OCI-LY1 (cell line): ENCODE data around the gene ROBO1.

ENCODE experiments used
- CTCF ChIP-seq: fragments of 200-600 bp; sonication (generic), shearing (Covaris generic); IDR thresholded peaks from 2 replicates; pipeline ENCODE4 v1.5.1; 2017; ENCODE audit warnings: mild to moderate bottlenecking, antibody characterized with exemption, low read length, moderate library complexity, mixed read lengths
- EZH2 ChIP-seq: fragments of 200-600 bp; sonication (generic), shearing (Covaris generic); IDR thresholded peaks from 2 replicates; pipeline ENCODE4 v1.8.0; 2017; ENCODE audit warnings: borderline replicate concordance, mixed run types, mild to moderate bottlenecking, antibody characterized with exemption, low read length, moderate library complexity, mixed read lengths

GRCh38 chr3:79488407-79488806 is 279.4 kb downstream of the ROBO1 start:
- TF ChIP-seq CTCF (no peak), EZH2 (no peak)
